ENCODE results near the gene SIPA1L3.
"Not testable (repeated sequence)": the region's sequence is repeated elsewhere in the genome, so short reads cannot be mapped to it uniquely, and the experiment has no call there.

GRCh38 chr19:37924573-37924972 lies 17.6 kb downstream of the SIPA1L3 start:
- TF ChIP-seq PATZ1 (CRISPR knock-in tag; IDR thresholded peaks at IDR 0.05; ENCODE audit: borderline replicate concordance); ZNF70 (CRISPR knock-in tag; IDR thresholded peaks at IDR 0.05); CSDC2 (CRISPR knock-in tag; IDR thresholded peaks at IDR 0.05); ZFP3 (CRISPR knock-in tag; IDR thresholded peaks at IDR 0.05); CSRNP3 (CRISPR knock-in tag; IDR thresholded peaks at IDR 0.05); RARB (CRISPR knock-in tag; IDR thresholded peaks at IDR 0.05); SNAI2 (CRISPR knock-in tag; IDR thresholded peaks at IDR 0.05); ARNTL (CRISPR knock-in tag; IDR thresholded peaks at IDR 0.05; ENCODE audit: borderline replicate concordance, low read depth); TCF4 (CRISPR knock-in tag; IDR thresholded peaks at IDR 0.05; ENCODE audit: borderline replicate concordance); ESRRG (CRISPR knock-in tag; IDR thresholded peaks at IDR 0.05); ZFP30 (CRISPR knock-in tag; IDR thresholded peaks at IDR 0.05); BACH2 (CRISPR knock-in tag; IDR thresholded peaks at IDR 0.05; ENCODE audit: borderline replicate concordance): not testable (repeated sequence)
